GM18870 (cell line): ENCODE measurements around the gene IFNK.
A peak's percentile ranks its signal among the peaks of the same experiment; 100 is the strongest.

Experiments used
- ATAC-seq: cut with Tn5 transposase; IDR thresholded peaks from one replicate; pipeline ENCODE4 v1.9.1; 2021; ENCODE audit warnings: moderate library complexity; ENCODE audit not compliant: unreplicated experiment

The IFNK gene

DNA sequence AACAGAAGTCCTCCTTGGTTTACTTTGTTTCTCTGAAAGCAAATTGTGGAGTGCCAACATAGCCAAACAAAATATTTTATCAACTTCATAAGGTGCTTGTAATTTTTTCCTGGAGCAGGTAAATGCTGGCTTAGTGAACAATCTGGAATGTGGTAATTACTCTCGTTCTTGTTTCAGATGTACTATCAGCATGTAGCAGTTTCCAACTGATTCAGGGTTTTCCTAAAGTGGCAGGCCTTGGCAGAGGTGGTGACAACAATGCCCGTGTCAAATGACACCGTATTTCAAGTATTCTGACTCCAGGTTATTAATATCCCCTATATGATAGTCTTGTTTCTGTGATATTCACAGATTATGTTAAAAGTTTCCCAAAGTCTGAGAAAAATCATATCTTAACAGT, 48.0 kb downstream of the IFNK start:
- no peak for ATAC-seq

DNA sequence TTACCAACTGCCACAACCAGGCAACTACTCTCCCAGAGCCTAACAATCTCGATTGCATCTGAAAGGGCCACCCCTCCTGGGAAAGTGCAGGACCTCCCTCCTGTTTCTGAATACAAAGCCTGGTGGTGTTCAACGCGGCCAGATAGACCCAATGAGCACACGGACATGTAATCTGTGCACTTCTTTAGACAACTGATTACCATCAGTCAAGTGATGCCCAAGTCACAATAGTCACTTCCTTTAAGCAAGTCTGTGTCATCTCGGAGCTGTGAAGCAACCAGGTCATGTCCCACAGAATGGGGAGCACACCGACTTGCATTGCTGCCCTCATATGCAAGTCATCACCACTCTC, 48.5 kb downstream of the IFNK start:
- ATAC-seq = peak; percentile 37

DNA sequence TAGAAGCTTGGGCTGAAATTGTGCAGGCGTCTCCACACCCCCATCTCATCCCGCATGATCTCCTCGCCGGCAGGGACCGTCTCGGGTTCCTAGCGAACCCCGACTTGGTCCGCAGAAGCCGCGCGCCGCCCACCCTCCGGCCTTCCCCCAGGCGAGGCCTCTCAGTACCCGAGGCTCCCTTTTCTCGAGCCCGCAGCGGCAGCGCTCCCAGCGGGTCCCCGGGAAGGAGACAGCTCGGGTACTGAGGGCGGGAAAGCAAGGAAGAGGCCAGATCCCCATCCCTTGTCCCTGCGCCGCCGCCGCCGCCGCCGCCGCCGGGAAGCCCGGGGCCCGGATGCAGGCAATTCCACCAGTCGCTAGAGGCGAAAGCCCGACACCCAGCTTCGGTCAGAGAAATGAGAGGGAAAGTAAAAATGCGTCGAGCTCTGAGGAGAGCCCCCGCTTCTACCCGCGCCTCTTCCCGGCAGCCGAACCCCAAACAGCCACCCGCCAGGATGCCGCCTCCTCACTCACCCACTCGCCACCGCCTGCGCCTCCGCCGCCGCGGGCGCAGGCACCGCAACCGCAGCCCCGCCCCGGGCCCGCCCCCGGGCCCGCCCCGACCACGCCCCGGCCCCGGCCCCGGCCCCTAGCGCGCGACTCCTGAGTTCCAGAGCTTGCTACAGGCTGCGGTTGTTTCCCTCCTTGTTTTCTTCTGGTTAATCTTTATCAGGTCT, 49.0 kb downstream of the IFNK start, which contains the start of gene C9orf72:
C9orf72 (minus strand) TSS at position 564 of the 716 bp plus-strand sequence. CDS start 6,361 bp downstream, outside the sequence.
- ATAC-seq = peak; percentile 23

DNA sequence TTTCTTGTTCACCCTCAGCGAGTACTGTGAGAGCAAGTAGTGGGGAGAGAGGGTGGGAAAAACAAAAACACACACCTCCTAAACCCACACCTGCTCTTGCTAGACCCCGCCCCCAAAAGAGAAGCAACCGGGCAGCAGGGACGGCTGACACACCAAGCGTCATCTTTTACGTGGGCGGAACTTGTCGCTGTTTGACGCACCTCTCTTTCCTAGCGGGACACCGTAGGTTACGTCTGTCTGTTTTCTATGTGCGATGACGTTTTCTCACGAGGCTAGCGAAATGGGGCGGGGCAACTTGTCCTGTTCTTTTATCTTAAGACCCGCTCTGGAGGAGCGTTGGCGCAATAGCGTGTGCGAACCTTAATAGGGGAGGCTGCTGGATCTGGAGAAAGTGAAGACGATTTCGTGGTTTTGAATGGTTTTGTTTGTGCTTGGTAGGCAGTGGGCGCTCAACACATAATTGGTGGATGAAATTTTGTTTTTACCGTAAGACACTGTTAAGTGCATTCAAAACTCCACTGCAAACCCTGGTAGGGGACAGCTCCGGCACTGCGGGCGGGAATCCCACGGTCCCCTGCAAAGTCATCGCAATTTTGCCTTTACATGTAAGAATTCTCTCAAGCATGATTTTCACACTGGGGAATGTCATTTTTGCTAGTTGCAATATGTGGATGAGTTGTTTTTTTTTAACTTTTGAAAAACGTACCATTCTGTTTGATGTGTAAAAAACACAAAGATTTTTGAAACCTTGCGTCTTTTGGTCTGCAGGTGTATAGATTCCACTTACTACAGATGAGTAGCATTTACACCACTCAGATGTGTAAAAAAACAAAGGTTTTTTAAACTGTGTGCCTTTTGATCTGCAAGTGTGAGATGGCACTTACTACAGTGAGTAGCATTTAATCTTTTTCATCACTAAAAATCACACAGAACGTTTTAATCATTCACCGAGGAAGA, 49.8 kb downstream of the IFNK start:
- ATAC-seq = peak; percentile 88
